Measurements from ENCODE around the gene SLC24A3.
A peak's percentile ranks its signal among the peaks of the same experiment; 100 is the strongest.

The SLC24A3 gene

GRCh38 chr20:19713822-19714578 lies 501.6 kb downstream of the SLC24A3 start:
- DNase-seq (ENCODE audit: low spot score) = no peak

DNA sequence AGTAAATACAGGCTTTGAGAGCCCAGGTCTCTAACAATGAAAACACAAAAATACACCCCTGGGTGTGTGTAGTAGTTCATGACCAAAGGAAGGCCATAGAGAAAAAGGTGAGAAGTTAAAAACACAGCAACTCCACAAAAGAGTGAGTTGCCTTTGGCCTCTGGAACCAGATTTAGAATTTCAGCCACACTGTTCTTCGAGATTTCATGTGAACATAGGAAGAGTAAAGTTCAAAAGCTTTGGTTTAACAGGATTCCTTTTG lies 502.1 kb downstream of the SLC24A3 start:
- no peak for DNase-seq (ENCODE audit: low spot score)

- DNase-seq (ENCODE audit: low spot score) = no peak
Observed at GRCh38 chr20:19715986-19716385, 503.5 kb downstream of the SLC24A3 start.

GRCh38 chr20:19718880-19719279 lies 506.4 kb downstream of the SLC24A3 start:
- DNase-seq (ENCODE audit: low spot score) = no peak

- no peak for DNase-seq (ENCODE audit: low spot score)
Observed at GRCh38 chr20:19720991-19721390, 508.5 kb downstream of the SLC24A3 start.

DNA sequence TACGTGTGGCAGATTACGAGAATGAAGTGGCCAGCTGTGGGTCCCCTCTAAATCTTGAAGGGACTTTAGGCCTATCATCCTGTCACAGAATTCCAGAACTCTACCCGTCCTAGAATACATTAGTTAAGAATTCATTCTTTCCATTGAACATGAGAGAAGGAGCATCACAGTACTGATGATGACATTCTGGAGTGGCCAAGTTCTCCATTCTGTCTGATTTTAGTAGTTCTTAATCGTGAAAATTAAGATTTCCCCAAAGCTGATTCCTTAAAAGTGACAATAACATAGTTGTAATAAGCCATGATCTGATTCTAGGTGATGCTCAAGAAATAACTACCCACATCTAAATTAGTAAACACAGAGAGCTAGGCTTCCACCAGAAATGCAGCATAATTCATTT lies 510.6 kb downstream of the SLC24A3 start:
- DNase-seq (ENCODE audit: low spot score) = no peak

DNA sequence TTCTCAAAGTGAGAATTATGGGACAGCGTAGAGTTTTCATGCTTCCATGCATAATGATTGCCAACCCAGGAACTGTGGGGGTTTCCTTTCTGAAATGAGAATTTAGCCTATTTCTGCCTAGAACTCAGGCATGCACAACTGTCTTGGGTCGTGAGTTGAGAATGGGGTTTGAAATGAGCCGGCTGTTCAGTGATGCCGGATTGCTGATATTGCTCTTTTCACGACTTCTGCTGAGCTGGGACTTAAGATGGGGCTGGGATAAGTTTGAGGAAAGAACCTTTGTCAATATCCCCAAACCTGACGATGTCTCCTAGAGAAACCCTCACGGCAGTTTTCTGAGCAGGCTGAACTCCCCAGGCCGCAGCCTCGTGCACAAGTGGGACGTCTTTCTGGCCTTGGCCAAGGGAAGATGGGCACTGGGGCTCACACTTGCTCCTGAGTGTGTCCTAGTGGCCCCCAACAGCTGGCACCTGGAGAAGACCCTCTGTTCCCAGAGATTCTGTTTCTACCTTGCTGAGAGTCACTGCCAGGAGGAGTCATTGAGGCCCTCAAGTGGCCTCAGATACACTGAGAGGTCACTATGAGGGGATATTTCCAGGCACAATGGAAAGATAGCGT lies 511.5 kb downstream of the SLC24A3 start:
- DNase-seq (ENCODE audit: low spot score) = no peak

DNA sequence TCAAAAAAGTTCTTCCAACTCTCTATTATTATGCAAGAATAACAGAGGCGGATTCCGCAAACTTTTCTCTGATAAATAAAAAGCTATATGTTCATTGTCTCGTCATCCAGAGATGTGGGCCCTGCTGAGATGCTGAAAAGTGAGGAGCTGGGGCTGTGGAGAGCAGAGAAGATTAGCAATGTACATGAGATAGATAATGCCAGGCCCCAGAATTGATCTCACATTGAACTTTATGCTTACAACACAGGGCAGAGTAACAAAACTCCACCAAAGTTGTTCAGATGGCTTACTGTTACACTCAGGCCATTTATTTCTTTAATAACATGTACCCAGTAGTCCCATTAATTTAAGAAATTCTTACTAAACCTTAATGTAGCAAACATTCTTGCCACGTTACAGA lies 512.9 kb downstream of the SLC24A3 start:
- no peak for DNase-seq (ENCODE audit: low spot score)

GRCh38 chr20:19725814-19726525 lies 513.5 kb downstream of the SLC24A3 start:
- no peak for DNase-seq (ENCODE audit: low spot score)

GRCh38 chr20:19727251-19727847 lies 514.9 kb downstream of the SLC24A3 start:
- DNase-seq (ENCODE audit: low spot score) = no peak

- DNase-seq (ENCODE audit: low spot score) = no peak
Observed at GRCh38 chr20:19729672-19730071, 517.2 kb downstream of the SLC24A3 start.

GRCh38 chr20:19730706-19731105 lies 518.3 kb downstream of the SLC24A3 start:
- DNase-seq (ENCODE audit: low spot score) = no peak

- DNase-seq (ENCODE audit: low spot score) = no peak
Observed at GRCh38 chr20:19734811-19735210, 522.4 kb downstream of the SLC24A3 start.

GRCh38 chr20:19735446-19735845 lies 523.0 kb downstream of the SLC24A3 start:
- peak; percentile 42 for DNase-seq (ENCODE audit: low spot score)

DNA sequence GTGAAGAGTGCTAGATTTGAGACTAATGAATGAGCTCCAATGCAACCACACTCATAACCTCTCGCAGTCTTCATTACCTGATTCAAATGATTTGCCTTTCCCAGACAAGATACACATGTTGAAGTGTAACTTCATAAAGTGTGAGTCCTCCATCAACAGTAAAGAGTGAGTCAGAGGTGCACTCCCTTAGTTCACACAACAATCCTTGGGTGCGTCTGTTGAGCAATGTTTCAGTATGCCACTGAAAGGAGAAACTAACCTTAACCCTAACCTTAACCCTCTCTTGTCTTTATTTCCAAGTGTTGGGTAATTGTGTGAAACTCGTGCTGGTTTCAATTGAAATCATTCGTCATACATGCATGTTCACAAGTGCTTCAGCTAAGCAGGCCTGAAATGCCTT lies 524.6 kb downstream of the SLC24A3 start:
- peak; percentile 84 for DNase-seq (ENCODE audit: low spot score)

- DNase-seq (ENCODE audit: low spot score) = no peak
Observed at GRCh38 chr20:19738951-19739350, 526.5 kb downstream of the SLC24A3 start.

GRCh38 chr20:19739351-19739750 lies 526.9 kb downstream of the SLC24A3 start:
- DNase-seq (ENCODE audit: low spot score) = no peak

DNA sequence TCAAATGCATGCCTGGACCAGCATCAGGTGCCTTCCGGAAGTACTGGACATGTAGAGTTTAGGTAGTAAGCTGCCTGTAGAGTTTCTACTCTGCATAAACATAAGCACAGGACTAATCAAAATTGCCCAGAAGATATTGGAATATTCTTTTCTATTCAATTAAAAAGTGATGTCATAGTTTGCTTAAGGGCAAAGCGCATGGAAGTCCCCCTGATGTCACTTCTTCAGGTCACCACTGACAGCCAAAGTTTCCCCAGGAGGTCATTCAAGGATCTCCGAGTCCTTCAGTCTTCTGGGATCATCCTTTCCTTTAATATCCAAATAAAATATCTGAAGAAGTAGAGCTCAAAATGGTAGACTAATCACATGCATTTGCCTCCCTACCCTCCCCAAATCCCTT lies 528.1 kb downstream of the SLC24A3 start:
- no peak for DNase-seq (ENCODE audit: low spot score)

- DNase-seq (ENCODE audit: low spot score) = no peak
Observed at GRCh38 chr20:19741924-19742323, 529.5 kb downstream of the SLC24A3 start.

DNA sequence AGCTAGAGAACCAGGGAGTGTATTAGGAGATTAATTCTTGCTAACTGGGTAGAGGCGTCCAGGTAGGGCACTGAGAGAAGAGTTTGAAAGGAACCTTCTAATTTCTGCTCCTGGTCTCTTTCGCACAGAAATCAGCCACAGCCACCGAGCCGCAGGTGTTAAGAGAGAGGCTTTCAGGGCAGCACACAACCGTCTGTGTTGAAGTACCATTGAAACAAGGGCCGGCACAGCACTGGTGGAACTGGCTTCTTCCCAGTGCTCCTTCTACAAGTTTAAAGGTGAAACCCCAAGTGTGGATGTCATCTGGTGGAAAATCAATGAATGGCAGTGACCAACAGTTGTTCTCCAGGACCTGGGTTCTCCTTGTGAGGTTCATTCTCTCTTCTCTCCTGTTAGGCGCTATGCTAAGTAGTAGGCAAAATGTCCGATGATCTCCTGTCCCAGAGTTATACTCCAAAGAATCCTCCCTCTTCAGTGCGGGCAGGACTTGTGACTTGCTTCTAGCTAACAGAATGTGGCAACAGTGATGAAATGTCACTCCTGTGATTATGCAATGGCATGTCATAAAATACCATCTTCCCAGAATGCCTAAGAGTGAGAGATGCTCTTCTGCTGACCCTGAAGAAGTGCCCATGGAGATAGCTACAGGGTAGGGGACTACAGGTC lies 530.7 kb downstream of the SLC24A3 start:
- no peak for DNase-seq (ENCODE audit: low spot score)

- DNase-seq (ENCODE audit: low spot score) = no peak
Observed at GRCh38 chr20:19743640-19743995, 531.2 kb downstream of the SLC24A3 start.

DNA sequence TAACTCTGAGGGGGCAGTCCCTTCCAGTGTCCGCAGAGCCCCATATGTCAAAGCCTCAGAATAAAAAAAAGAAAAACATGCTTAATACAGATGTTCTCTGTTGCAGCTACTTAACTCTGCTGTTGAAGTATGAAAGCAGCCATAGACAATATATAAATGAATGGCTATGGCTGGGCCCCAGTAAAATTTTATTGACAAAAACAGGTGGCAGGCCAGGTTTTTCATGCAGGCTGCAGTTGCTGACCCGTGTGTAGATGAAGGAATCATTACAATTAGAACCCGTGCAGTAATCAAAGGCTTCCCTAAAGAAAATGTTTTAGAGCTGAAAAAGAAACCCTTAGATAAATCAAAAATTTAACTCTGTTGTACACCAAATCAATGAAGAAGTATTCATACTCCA lies 532.7 kb downstream of the SLC24A3 start:
- DNase-seq (ENCODE audit: low spot score) = no peak

- DNase-seq (ENCODE audit: low spot score) = no peak
Observed at GRCh38 chr20:19745584-19745983, 533.1 kb downstream of the SLC24A3 start.
